ENCODE measurements around the gene CTLA4.

CTLA4 gene

DNA sequence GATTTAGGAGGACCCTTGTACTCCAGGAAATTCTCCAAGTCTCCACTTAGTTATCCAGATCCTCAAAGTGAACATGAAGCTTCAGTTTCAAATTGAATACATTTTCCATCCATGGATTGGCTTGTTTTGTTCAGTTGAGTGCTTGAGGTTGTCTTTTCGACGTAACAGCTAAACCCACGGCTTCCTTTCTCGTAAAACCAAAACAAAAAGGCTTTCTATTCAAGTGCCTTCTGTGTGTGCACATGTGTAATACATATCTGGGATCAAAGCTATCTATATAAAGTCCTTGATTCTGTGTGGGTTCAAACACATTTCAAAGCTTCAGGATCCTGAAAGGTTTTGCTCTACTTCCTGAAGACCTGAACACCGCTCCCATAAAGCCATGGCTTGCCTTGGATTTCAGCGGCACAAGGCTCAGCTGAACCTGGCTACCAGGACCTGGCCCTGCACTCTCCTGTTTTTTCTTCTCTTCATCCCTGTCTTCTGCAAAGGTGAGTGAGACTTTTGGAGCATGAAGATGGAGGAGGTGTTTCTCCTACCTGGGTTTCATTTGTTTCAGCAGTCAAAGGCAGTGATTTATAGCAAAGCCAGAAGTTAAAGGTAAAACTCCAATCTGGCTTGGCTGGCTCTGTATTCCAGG is at the start of gene CTLA4:
Gene CTLA4 (plus strand): TSS at position 211 of the 640 bp plus-strand sequence. CDS start 172 bp downstream, at position 383.
- DNase-seq (ENCODE audit: low read depth), result no peak

GRCh38 chr2:203818656-203819055 is 48.9 kb upstream of the CTLA4 start:
- no peak for DNase-seq (ENCODE audit: low read depth)

DNA sequence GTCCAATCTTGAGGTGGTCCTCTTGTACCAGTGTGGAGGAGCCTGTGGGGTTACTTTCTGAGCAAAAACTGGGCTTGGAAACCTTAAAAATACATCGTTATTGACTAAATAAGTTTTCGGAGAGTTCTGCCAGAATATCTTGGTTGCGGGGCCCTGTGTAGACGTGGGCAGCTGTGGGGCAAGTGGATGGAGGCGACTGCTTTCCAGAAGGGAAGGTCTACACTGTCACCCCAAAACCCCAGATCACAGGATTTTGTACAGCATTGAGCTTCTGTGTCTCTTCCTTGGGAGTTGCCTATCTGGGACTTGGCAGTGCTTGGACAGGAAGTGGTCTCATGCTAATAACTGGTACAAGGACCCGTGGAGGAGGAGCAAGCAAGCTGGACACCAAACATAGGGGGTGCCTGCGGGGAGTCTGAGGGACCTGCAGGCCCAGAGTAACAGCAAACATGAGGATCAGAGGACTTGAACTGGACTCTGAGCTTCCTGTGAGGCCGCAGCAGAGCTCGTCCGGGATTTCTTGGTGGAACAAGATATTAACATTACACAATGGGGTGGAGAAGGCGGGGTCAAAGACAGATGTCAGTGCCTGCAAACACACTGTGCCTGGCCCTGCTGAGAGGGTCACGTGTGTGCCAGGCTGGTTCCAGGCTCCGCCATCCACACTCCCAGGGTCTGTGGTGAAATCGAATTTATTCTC is 48.0 kb upstream of the CTLA4 start:
- DNase-seq (ENCODE audit: low read depth), result no peak

DNA sequence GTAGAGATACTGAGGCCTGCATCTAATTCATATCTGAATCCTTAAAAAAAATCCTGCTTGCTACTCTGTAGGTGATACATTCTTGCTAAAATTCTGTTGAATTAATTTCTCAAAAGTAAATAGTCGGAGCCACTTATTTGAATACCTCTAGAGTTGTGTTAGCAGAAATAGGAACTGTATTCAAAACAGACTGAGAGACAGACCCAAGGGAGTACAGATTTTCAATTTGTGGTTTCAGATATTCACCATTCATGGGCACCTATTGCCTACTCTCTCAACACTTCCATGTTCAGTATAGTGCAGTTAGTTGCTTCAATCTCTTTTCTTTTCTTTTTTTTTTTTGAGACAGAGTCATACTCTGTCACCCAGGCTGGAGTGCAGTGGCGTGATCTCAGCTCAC is 46.6 kb upstream of the CTLA4 start:
- DNase-seq (ENCODE audit: low read depth), result no peak

GRCh38 chr2:203822240-203822639 is 45.3 kb upstream of the CTLA4 start:
- no peak for DNase-seq (ENCODE audit: low read depth)

- DNase-seq (ENCODE audit: low read depth), result no peak
These were observed 44.4 kb upstream of the CTLA4 start for GRCh38 chr2:203823173-203823572.

DNA sequence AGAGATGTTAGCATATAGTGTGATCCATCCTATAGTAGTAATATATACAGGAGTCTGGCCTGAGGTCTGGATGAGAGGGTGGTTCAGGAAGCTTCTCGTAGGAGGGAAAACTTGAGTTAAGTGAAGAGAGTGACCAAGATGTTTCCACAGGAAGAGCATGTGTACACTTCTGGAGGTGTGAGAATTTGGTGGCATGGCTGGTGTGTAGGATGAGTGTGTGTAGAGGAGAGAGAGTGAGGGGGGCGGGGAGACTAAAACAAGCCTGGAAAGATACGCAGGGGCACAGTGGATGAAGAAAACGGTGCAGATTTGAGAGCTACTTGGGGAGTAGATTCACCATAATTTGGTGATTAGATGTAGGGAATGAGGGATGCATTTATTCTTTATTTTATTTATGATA is 43.5 kb upstream of the CTLA4 start:
- no peak for DNase-seq (ENCODE audit: low read depth)

- DNase-seq (ENCODE audit: low read depth), result no peak
These were observed 43.0 kb upstream of the CTLA4 start for GRCh38 chr2:203824603-203825002.

DNA sequence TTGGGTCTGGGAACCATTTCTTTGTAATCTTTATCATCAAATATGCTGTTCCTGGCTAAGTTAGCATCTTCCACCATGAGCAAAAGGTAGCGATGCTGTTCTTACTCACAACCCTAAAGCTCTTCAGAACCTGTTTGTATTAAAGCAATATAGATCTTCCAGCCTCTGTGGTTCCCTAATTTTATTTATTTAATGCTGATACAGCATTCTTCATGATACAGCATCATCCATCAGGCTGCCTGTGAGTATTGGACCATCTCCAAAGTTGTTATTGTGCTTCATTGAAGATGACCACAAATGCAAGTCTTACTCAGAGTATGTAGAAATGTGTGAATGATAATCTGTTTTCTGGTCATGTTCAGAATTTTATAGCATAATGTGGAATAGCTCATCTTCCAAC is 40.9 kb upstream of the CTLA4 start:
- no peak for DNase-seq (ENCODE audit: low read depth)

DNA sequence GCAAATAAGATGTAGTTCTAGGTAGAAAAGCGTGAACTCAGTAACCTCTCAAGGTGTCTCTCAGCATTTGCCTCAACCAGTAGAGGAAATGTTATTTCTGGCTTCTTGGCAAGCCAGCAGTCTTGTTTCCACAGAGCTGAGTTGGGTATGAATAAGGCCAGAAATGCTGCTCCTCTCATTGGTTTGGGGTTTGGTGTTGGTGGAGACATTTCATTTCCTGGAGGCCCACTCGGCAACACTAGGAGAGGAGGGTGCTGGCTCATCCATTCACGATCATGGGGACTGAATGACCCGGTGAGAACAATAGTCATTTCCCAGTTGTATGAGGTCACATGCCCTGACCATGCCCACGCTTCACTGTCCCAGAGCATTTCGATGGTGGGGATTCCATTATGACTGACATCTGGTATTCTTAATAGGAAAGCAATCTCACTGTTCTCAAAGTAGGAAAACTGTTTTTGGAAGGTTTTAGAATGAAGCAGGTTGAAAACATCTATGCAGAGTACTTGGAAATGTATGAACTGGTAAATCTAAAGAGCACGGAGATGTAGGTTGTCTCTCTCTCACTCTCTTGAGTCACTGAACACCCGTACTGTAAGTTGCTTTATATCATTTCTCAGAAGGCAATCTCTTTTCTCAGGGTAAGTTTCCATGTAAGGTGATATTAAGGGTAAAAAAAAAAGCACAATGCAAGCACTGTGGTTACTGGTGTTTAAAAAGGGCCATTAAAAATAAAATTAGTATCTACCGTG is 37.1 kb upstream of the CTLA4 start:
- DNase-seq (ENCODE audit: low read depth), result no peak

DNA sequence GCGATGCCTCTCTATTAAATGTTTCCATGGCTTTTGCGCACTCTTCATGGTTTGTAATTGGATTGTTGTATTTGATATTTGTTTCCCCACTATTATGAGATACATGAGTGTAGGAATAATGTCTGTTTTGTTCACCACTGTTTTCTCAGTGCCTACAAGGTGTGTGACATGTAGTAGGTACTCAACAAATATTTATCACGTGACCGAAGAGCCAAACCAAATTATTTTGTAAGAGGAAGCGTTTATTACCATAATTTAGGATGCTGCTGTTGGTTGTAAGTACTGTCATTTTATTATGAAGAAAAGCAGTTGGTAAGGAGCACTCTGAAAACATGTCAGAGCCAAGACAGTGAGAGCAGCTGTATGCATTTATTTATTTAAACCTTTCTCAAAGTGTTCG is 32.2 kb upstream of the CTLA4 start:
- DNase-seq (ENCODE audit: low read depth), result no peak

- no peak for DNase-seq (ENCODE audit: low read depth)
These were observed 31.4 kb upstream of the CTLA4 start for GRCh38 chr2:203835892-203836800.

DNA sequence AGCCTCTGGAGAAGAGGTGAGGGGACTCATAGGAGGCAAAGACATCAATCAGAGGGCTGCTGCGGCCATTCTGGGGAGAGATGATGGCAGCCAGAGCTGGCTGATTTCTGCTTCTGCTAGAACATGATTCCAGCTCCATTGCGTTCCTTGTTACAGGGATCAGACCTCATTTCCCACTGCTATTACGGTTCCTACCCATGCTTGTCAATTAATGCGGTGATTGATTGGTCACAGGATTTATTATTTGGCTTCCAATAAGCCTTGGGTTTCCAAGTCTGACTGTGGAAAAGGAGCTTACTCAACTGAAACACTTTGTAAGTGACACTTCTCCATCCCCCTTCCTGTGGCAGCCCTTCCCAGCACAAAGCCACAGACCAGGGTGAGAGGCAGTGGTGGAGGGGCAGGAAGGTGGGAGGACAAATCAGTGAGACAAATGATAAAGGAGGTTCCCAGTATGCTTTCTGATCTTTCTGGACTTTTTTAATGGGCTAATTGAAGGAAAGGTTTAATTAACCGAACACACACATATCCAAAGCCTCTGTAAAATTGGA is 26.8 kb upstream of the CTLA4 start:
- DNase-seq (ENCODE audit: low read depth), result no peak

- DNase-seq (ENCODE audit: low read depth), result no peak
These were observed 25.9 kb upstream of the CTLA4 start for GRCh38 chr2:203841654-203842053.

- no peak for DNase-seq (ENCODE audit: low read depth)
These were observed 25.2 kb upstream of the CTLA4 start for GRCh38 chr2:203842373-203842772.

- no peak for DNase-seq (ENCODE audit: low read depth)
These were observed 21.0 kb upstream of the CTLA4 start for GRCh38 chr2:203846490-203847105.

DNA sequence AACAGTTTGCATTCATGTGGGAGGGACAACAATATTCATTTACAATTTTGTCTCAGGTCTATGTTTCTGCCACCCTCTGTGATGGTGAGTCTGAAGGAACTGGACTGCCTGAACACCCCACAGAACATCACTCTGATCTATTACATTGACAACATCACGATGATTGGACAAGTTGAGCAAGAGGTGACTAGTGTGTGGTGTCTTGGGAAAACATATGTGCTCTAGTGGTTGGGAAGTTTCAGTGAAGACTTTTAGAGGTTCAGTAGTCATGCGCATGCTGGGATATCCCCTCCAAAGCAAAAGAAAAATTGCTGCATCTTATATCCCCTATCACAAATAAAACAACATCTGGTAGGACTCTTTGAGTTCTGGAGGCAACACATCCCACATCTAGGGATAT is 18.6 kb upstream of the CTLA4 start:
- no peak for DNase-seq (ENCODE audit: low read depth)

GRCh38 chr2:203852760-203853159 is 14.8 kb upstream of the CTLA4 start:
- DNase-seq (ENCODE audit: low read depth), result no peak

- DNase-seq (ENCODE audit: low read depth), result no peak
These were observed 14.3 kb upstream of the CTLA4 start for GRCh38 chr2:203853271-203853670.

DNA sequence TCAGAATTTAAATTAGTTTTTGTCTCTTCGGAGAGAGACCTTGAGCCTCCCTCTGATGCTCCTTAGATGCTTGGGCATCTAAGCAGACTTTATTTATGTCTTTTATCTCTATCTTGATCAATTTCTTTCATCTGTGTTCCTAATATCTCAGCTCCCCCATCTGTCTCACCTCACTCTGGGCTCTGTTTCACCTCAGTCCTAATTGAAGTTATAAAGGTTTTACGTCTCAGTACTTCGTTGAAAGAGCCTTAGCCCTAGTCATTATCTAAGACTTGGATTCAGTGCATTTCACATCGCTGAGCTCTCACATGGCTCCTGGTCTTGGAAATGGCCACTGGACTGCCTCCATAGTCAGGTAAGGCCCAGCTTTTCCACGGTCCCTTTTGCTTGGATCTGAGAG is 13.8 kb upstream of the CTLA4 start:
- DNase-seq (ENCODE audit: low read depth), result no peak

DNA sequence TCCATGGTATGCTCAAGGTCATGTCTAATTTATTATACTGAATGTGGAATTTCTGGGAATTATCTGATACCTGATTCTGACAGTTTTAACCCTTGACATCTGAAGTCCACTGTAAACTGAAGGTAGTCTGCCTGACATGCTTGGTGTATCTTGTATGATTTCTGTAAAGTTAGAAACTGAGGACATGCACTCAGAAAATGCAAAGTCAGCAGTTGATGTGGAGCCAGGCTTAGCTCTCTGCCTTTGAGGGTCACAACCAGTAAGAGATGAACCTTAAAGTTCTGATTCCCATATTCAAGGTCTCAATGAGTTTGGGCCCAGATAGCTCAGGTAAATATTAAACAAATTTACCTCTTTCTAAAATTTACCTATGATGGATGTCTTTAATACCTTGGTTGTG is 12.3 kb upstream of the CTLA4 start:
- no peak for DNase-seq (ENCODE audit: low read depth)
